Stimulated activated CD4-positive, alpha-beta T cell treated with anti-CD3 and anti-CD28 coated beads, TNF-alpha, amount 100 ng/mL, for 24 hours (primary cell): ENCODE results near the gene C1orf210.

ENCODE experiments used
- DNase-seq, 3 experiments: peaks; one replicate each; pipeline ENCODE4 v3.0.0-alpha.2; 2020; ENCODE audit warnings: low read depth in 3 of 3

The C1orf210 gene

GRCh38 chr1:43250351-43250761, 35.0 kb downstream of the C1orf210 start:
- DNase-seq: no peak

- DNase-seq: no peak
Observed at GRCh38 chr1:43247256-43247921, 38.0 kb downstream of the C1orf210 start.

GRCh38 chr1:43246466-43247213, 38.7 kb downstream of the C1orf210 start:
- DNase-seq: no peak

GRCh38 chr1:43243299-43243698, 42.1 kb downstream of the C1orf210 start:
- DNase-seq: no peak

- DNase-seq: no peak
Observed at GRCh38 chr1:43241413-43241836, 44.0 kb downstream of the C1orf210 start.

GRCh38 chr1:43239484-43239883, 45.9 kb downstream of the C1orf210 start:
- DNase-seq: no peak

- no peak for DNase-seq
Observed at GRCh38 chr1:43238991-43239469, 46.4 kb downstream of the C1orf210 start.

- DNase-seq: peak in 1 of 3 experiments; percentile 13
Observed at GRCh38 chr1:43238085-43238484, 47.3 kb downstream of the C1orf210 start.

GRCh38 chr1:43237121-43237520, 48.3 kb downstream of the C1orf210 start:
- DNase-seq: no peak

GRCh38 chr1:43235451-43236121, 49.8 kb downstream of the C1orf210 start:
- no peak for DNase-seq

GRCh38 chr1:43235040-43235439, 50.3 kb downstream of the C1orf210 start:
- DNase-seq: no peak

GRCh38 chr1:43234267-43234666, 51.1 kb downstream of the C1orf210 start:
- no peak for DNase-seq

GRCh38 chr1:43233631-43234030, 51.8 kb downstream of the C1orf210 start:
- DNase-seq: no peak

- no peak for DNase-seq
Observed at GRCh38 chr1:43232482-43232881, 52.9 kb downstream of the C1orf210 start.

GRCh38 chr1:43232074-43232473, 53.3 kb downstream of the C1orf210 start:
- DNase-seq: no peak
